Loucy (cell line): ENCODE data around the gene PPP1R3D.

Source experiments
- H2AFZ ChIP-seq: fragments of 200-600 bp; sonication (generic); 2 replicates; pipeline ENCODE4 v1.6.0; 2016; ENCODE audit warnings: antibody characterized with exemption, mild to moderate bottlenecking, low read length, moderate library complexity
- H3F3A ChIP-seq: fragments of 200-600 bp; 2 replicates; pipeline ENCODE4 v1.6.0; 2016; ENCODE audit warnings: antibody characterized with exemption, low read depth, mild to moderate bottlenecking
- H3K27me3 ChIP-seq: fragments of 200-600 bp; sonication (generic); 2 replicates; pipeline ENCODE4 v1.6.1; 2014; ENCODE audit warnings: low read length, mild to moderate bottlenecking; ENCODE audit not compliant: insufficient read depth, poor library complexity, severe bottlenecking
- H3K36me3 ChIP-seq: fragments of 200-600 bp; sonication (generic); 2 replicates; pipeline ENCODE4 v1.6.1; 2016; ENCODE audit warnings: low read length; ENCODE audit not compliant: insufficient read depth
- H3K4me1 ChIP-seq: fragments of 200-600 bp; sonication (generic); 2 replicates; pipeline ENCODE4 v1.5.1; 2014; ENCODE audit warnings: low read length, mild to moderate bottlenecking; ENCODE audit not compliant: insufficient read depth, poor library complexity, severe bottlenecking
- H3K4me2 ChIP-seq: fragments of 200-600 bp; sonication (generic); 2 replicates; pipeline ENCODE4 v1.6.0; 2014; ENCODE audit warnings: antibody characterized with exemption, low read length, low read depth, mild to moderate bottlenecking; ENCODE audit not compliant: poor library complexity, severe bottlenecking
- H3K4me3 ChIP-seq: fragments of 200-600 bp; sonication (generic); 2 replicates; pipeline ENCODE4 v1.5.1; 2014; ENCODE audit warnings: low read length, mild to moderate bottlenecking, mixed read lengths; ENCODE audit not compliant: poor library complexity, severe bottlenecking
- H3K79me2 ChIP-seq: fragments of 200-600 bp; sonication (generic); 2 replicates; pipeline ENCODE4 v1.6.1; 2014; ENCODE audit warnings: low read length; ENCODE audit not compliant: insufficient read depth
- H3K9ac ChIP-seq: fragments of 200-600 bp; sonication (generic); 2 replicates; pipeline ENCODE4 v1.6.0; 2014; ENCODE audit warnings: mild to moderate bottlenecking, low read depth, low read length, moderate library complexity; ENCODE audit not compliant: poor library complexity, severe bottlenecking
- H3K9me2 ChIP-seq: fragments of 200-600 bp; sonication (generic); replicated peaks from 2 replicates; pipeline ENCODE4 v1.6.1; 2016; ENCODE audit warnings: low read depth, low read length, mixed read lengths
- H3K9me3 ChIP-seq: fragments of 200-600 bp; sonication (generic); 2 replicates; pipeline ENCODE4 v1.6.1; 2014; ENCODE audit warnings: mild to moderate bottlenecking, antibody characterized with exemption, low read length, low read depth; ENCODE audit not compliant: insufficient read depth
- H4K20me1 ChIP-seq: fragments of 200-600 bp; sonication (generic); 2 replicates; pipeline ENCODE4 v1.6.0; 2014; ENCODE audit warnings: antibody characterized with exemption, low read length, mild to moderate bottlenecking; ENCODE audit not compliant: insufficient read depth, poor library complexity, severe bottlenecking
- EZH2phosphoT487 ChIP-seq: fragments of 200-600 bp; IDR thresholded peaks from 2 replicates; pipeline ENCODE4 v1.6.1; 2018; ENCODE audit warnings: antibody characterized with exemption, mild to moderate bottlenecking, moderate library complexity, borderline replicate concordance
- TF ChIP-seq, protein P1 (sequence below): fragments of 200-600 bp; sonication (generic); conservative IDR thresholded peaks from 2 replicates; pipeline ENCODE4 v1.5.1; 2014; ENCODE audit warnings: mild to moderate bottlenecking, antibody characterized with exemption, low read length

Gene PPP1R3D

DNA sequence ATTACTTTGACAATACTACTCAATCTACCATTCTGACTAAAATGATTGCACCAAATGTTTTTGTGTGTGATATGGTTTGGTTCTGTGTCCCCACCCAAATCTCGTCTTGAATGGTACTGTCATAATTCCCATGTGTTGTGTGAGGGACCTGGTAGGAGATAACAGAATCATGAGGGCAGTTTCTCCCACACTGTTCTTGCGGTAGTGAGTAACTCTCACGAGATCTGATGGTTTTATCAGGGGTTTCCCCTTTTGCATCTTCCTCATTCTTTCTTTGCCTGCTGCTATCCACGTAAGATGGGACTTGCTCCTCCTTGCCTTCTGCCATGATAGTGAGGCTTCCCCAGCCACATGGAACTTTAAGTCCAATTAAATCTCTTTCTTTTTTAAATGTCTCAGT lies 27.5 kb downstream of the PPP1R3D start:
- H3K36me3 ChIP-seq = no peaks in the 10 kb centered on the region
- H3F3A ChIP-seq = no peaks in the 10 kb centered on the region
- no peak overlapping the region for H2AFZ ChIP-seq
- no peaks in the 10 kb centered on the region for H4K20me1 ChIP-seq
- H3K4me3 ChIP-seq = no peak overlapping the region
- no peak overlapping the region for H3K4me2 ChIP-seq
- H3K4me1 ChIP-seq = no peaks in the 10 kb centered on the region
- no peaks in the 10 kb centered on the region for H3K9me3 ChIP-seq
- H3K27me3 ChIP-seq = no peaks in the 10 kb centered on the region
- no peak overlapping the region for H3K9ac ChIP-seq
- no peaks in the 10 kb centered on the region for H3K9me2 ChIP-seq
- no peak for TF ChIP-seq EZH2phosphoT487
- TF ChIP-seq, protein P1, sequence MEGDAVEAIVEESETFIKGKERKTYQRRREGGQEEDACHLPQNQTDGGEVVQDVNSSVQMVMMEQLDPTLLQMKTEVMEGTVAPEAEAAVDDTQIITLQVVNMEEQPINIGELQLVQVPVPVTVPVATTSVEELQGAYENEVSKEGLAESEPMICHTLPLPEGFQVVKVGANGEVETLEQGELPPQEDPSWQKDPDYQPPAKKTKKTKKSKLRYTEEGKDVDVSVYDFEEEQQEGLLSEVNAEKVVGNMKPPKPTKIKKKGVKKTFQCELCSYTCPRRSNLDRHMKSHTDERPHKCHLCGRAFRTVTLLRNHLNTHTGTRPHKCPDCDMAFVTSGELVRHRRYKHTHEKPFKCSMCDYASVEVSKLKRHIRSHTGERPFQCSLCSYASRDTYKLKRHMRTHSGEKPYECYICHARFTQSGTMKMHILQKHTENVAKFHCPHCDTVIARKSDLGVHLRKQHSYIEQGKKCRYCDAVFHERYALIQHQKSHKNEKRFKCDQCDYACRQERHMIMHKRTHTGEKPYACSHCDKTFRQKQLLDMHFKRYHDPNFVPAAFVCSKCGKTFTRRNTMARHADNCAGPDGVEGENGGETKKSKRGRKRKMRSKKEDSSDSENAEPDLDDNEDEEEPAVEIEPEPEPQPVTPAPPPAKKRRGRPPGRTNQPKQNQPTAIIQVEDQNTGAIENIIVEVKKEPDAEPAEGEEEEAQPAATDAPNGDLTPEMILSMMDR = no peak
- H3K79me2 ChIP-seq = no peaks in the 10 kb centered on the region

DNA sequence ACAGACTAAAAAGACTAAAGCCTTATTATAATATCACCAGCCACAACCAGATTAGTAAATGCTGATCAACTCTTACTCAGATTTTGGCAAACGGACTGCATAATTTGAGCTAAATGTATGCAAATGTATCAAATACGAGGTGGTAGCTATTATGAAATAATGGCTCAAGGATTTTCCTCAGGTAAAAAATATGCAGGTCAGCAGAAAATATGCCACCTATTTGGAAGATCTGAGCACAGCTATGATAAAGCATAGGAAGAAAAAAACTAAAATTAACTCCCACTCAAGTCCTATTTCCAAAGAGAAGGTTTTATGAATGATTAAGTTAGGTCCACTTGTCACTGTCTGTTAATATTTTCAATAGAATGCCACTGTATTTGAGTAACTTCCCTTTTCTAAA lies 29.1 kb downstream of the PPP1R3D start:
- no peak overlapping the region for H2AFZ ChIP-seq
- no peaks in the 10 kb centered on the region for H4K20me1 ChIP-seq
- H3K9me2 ChIP-seq = no peaks in the 10 kb centered on the region
- no peak overlapping the region for H3K4me2 ChIP-seq
- no peaks in the 10 kb centered on the region for H3K79me2 ChIP-seq
- TF ChIP-seq EZH2phosphoT487 = no peak
- TF ChIP-seq, protein P1 = no peak
- no peak overlapping the region for H3K4me3 ChIP-seq
- H3K36me3 ChIP-seq = no peaks in the 10 kb centered on the region
- no peaks in the 10 kb centered on the region for H3K27me3 ChIP-seq
- no peaks in the 10 kb centered on the region for H3K4me1 ChIP-seq
- H3K9me3 ChIP-seq = no peaks in the 10 kb centered on the region
- H3K9ac ChIP-seq = no peak overlapping the region
- H3F3A ChIP-seq = no peaks in the 10 kb centered on the region

DNA sequence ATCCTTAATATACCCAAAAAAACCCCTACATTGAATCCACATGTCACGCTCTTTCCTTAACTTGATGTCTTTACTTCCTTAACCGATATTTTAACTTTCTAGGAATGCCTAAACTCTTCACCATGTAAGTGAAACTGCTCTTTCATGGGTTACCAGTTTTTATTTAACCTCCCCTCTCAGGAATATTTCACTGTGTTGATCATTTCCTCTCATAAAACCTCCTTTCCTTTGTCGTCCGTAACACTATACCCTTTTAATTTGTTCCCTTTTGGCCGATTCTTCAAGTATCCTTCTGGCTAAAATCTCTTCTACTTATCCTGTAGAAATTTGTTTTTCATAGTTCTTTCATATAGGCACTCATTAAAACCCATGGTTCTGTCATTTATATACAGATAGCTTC lies 31.2 kb downstream of the PPP1R3D start:
- no peak overlapping the region for H3K9ac ChIP-seq
- H2AFZ ChIP-seq = no peak overlapping the region
- no peaks in the 10 kb centered on the region for H3K27me3 ChIP-seq
- no peaks in the 10 kb centered on the region for H3K36me3 ChIP-seq
- H3K9me3 ChIP-seq = no peaks in the 10 kb centered on the region
- TF ChIP-seq, protein P1 = no peak
- no peak overlapping the region for H3K4me3 ChIP-seq
- H3K79me2 ChIP-seq = no peaks in the 10 kb centered on the region
- H3K4me2 ChIP-seq = no peak overlapping the region
- H4K20me1 ChIP-seq = no peaks in the 10 kb centered on the region
- H3F3A ChIP-seq = no peaks in the 10 kb centered on the region
- no peaks in the 10 kb centered on the region for H3K4me1 ChIP-seq
- H3K9me2 ChIP-seq = no peaks in the 10 kb centered on the region
